Measurements from ENCODE around the gene ICA1L.

- TF ChIP-seq ZNF12 (CRISPR knock-in tag; IDR thresholded peaks at IDR 0.05) (no peak), ZBTB44 (CRISPR knock-in tag; IDR thresholded peaks at IDR 0.05) (no peak), CENPT (CRISPR knock-in tag; IDR thresholded peaks at IDR 0.05; ENCODE audit: low read depth) (no peak), HNRNPH1 (optimal IDR thresholded peaks at IDR 0.05; ENCODE audit: low read depth, low read length) (no peak), TGIF2 (CRISPR knock-in tag; IDR thresholded peaks at IDR 0.05) (no peak), MTF2 (CRISPR knock-in tag; IDR thresholded peaks at IDR 0.05; ENCODE audit: borderline replicate concordance) (no peak), CTCF (CRISPR knock-in tag; IDR thresholded peaks at IDR 0.05) (no peak)
Observed at GRCh38 chr2:202824901-202825300, 46.7 kb downstream of the ICA1L start.

All from HepG2 (cell line).